Activated CD4-positive, alpha-beta T cell treated with anti-CD3 and anti-CD28 coated beads, Interleukin-2, amount 50 U/mL, for 16 hours (primary cell): Measurements from ENCODE around the gene ROM1.
A peak's percentile ranks its signal among the peaks of the same experiment; 100 is the strongest.
"Not testable (repeated sequence)": the region's sequence is repeated elsewhere in the genome, so short reads cannot be mapped to it uniquely, and the experiment has no call there.

Source experiments
- DNase-seq: peaks from one replicate; pipeline ENCODE4 v3.0.0-alpha.2; 2020

ROM1 gene

GRCh38 chr11:62610814-62611704 lies 2.0 kb upstream of the ROM1 start:
- no peak for DNase-seq

- DNase-seq = peak; percentile 46
Measured at GRCh38 chr11:62611705-62612365, 1.2 kb upstream of the ROM1 start.

GRCh38 chr11:62613291-62613778 lies 278 bp downstream of the ROM1 start:
- DNase-seq = no peak

- DNase-seq = peak; percentile 56
Measured at GRCh38 chr11:62614275-62614674, 1.2 kb downstream of the ROM1 start.

GRCh38 chr11:62615521-62615920 lies 2.5 kb downstream of the ROM1 start:
- DNase-seq = no peak

- DNase-seq = not testable (repeated sequence)
Measured at GRCh38 chr11:62616957-62617356, 3.9 kb downstream of the ROM1 start.

GRCh38 chr11:62621027-62621566 lies 8.0 kb downstream of the ROM1 start:
- DNase-seq = no peak

- peak; percentile 98 for DNase-seq
Measured at GRCh38 chr11:62621567-62622470, 8.8 kb downstream of the ROM1 start, which contains the start of gene B3GAT3. B3GAT3 (minus strand) TSS chr11:62621986; CDS start chr11:62621947, 39 bp downstream.

- no peak for DNase-seq
Measured at GRCh38 chr11:62622476-62623089, 9.5 kb downstream of the ROM1 start.

- no peak for DNase-seq
Measured at GRCh38 chr11:62627713-62628112, 14.7 kb downstream of the ROM1 start.

- no peak for DNase-seq
Measured at GRCh38 chr11:62632492-62632891, 19.4 kb downstream of the ROM1 start.

- DNase-seq = no peak
Measured at GRCh38 chr11:62644220-62644619, 31.2 kb downstream of the ROM1 start.

GRCh38 chr11:62645671-62645945 lies 32.6 kb downstream of the ROM1 start:
- DNase-seq = no peak

- peak; percentile 100 for DNase-seq
Measured at GRCh38 chr11:62645946-62646824, 33.1 kb downstream of the ROM1 start, which contains the start of gene GANAB. GANAB (minus strand) TSS chr11:62646613; CDS start chr11:62646599, 14 bp downstream.

- no peak for DNase-seq
Measured at GRCh38 chr11:62646825-62647608, 34.0 kb downstream of the ROM1 start.

- no peak for DNase-seq
Measured at GRCh38 chr11:62647609-62648005, 34.5 kb downstream of the ROM1 start.

- no peak for DNase-seq
Measured at GRCh38 chr11:62648185-62648966, 35.3 kb downstream of the ROM1 start.

GRCh38 chr11:62648967-62649364 lies 35.9 kb downstream of the ROM1 start:
- no peak for DNase-seq

- no peak for DNase-seq
Measured at GRCh38 chr11:62649486-62649885, 36.4 kb downstream of the ROM1 start.
